Measurements from ENCODE around the gene EFCAB11. TPM values are rescaled to one million over a fixed set of nuclear protein-coding genes. Genes with fewer than 3 reads are reported as not detected.

EFCAB11 gene
- total and polyA plus RNA-seq, 2 of the 8 experiments (the other 6 are each of a cell fraction or from before 2014, with no cell fraction given) = 6.8 to 12.8 TPM

- Histone ChIP-seq H4K5ac (ENCODE audit: insufficient read length, low read depth, low read length) (no peak overlapping the region), H3K4me1 (replicated peaks in 1 of 4; ENCODE audit: control insufficient read depth in 3 of 4, insufficient read depth in 4 of 4, low read length in 3 of 4) (peaks cover 0 to 3% (median 0%) of the 10 kb centered on the region in 4 experiments; a peak in 1 of 7 replicates), H3K18ac (ENCODE audit: extremely low read depth, low read length) (no peak overlapping the region), H2BK120ac (replicated peaks; ENCODE audit: low read depth, low read length) (no peak overlapping the region), H3K27me3 (replicated peaks in 1 of 4; ENCODE audit: control insufficient read depth in 3 of 4, extremely low read depth in 1 of 4, insufficient read depth in 3 of 4, low read length in 3 of 4) (no peaks in the 10 kb centered on the region), H3K27ac (ENCODE audit: low read depth, low read length) (no peak overlapping the region), H3K23me2 (ENCODE audit: low read depth, low read length) (no peaks in the 10 kb centered on the region), H3K14ac (ENCODE audit: insufficient read length) (no peak overlapping the region), H2BK15ac (ENCODE audit: low read length) (no peak overlapping the region), H3K79me1 (ENCODE audit: low read depth, low read length) (no peaks in the 10 kb centered on the region), H3K9me3 (ENCODE audit: insufficient read depth in 2 of 2, low read depth in 1 of 2, low read length in 1 of 2) (peaks cover 3 to 10% of the 10 kb centered on the region in 2 experiments; a peak in 2 of 4 replicates), H3K36me3 (ENCODE audit: control insufficient read depth in 2 of 4, insufficient read depth in 4 of 4, low read length in 3 of 4) (no peaks in the 10 kb centered on the region), H4K8ac (ENCODE audit: extremely low read depth, insufficient read depth, low read length) (no peak overlapping the region), H3K23ac (ENCODE audit: insufficient read length) (no peak overlapping the region), H3K4me2 (ENCODE audit: insufficient read depth in 1 of 2, low read depth in 2 of 2, low read length in 2 of 2) (no peak overlapping the region), H2BK5ac (ENCODE audit: low read depth, low read length) (no peak overlapping the region), H2AFZ (ENCODE audit: low read length) (no peak overlapping the region), H2BK20ac (ENCODE audit: low read length) (no peak overlapping the region), H3K56ac (replicated peaks; ENCODE audit: insufficient read length, low read depth, low read length) (no peak overlapping the region), H3K9ac (replicated peaks in 1 of 4; ENCODE audit: extremely low read depth in 1 of 4, low read depth in 3 of 4, low read length in 3 of 4) (no peak overlapping the region), H4K20me1 (replicated peaks in 1 of 2; ENCODE audit: control insufficient read depth in 1 of 2, insufficient read depth in 2 of 2, low read length in 2 of 2) (no peaks in the 10 kb centered on the region), H2AK5ac (ENCODE audit: low read depth, low read length) (no peak overlapping the region), H3K79me2 (ENCODE audit: control insufficient read depth in 1 of 2, insufficient read depth in 2 of 2, low read length in 2 of 2) (no peaks in the 10 kb centered on the region), H4K91ac (replicated peaks; ENCODE audit: insufficient read length, low read length) (no peak overlapping the region), H2BK12ac (ENCODE audit: low read depth, low read length) (no peak overlapping the region), H3K4me3 (ENCODE audit: extremely low read depth in 1 of 4, insufficient read depth in 2 of 4, low read depth in 3 of 4, low read length in 4 of 4) (no peak overlapping the region), H3K4ac (replicated peaks; ENCODE audit: insufficient read length, low read depth, low read length) (no peak overlapping the region)
- TF ChIP-seq USF2 (IDR thresholded peaks at IDR 0.05; ENCODE audit: low read length) (no peak), ASH2L (IDR thresholded peaks at IDR 0.05; ENCODE audit: low read length) (no peak), TEAD4 (IDR thresholded peaks at IDR 0.05; ENCODE audit: low read depth, low read length) (no peak)
- FAIRE-seq = no peak
- POLR2A ChIA-PET (ENCODE audit: partially characterized antibody) = interaction anchor here (1.3 kb wide), 1 partner anchor 38 kb away, joined by 3 read pairs; no protein-coding TSS in a partner anchor
- 89% methylated on average over 4 of the region's 4 CpGs; no CpG with 5 or more reads in 1 of the 2 experiments for WGBS, 2 experiments (ENCODE audit: extremely low coverage in 1 of 2, insufficient coverage in 1 of 2, insufficient read length in 1 of 2, insufficient replicate concordance in 2 of 2, low coverage in 1 of 2, low lambda C conversion rate in 2 of 2, missing lambda C conversion rate in 1 of 2)
- CTCF ChIA-PET (ENCODE audit: partially characterized antibody) = no interaction called here
- no peak for DNase-seq (ENCODE audit: low read depth in 1 of 2, low spot score in 2 of 2)
Measured at GRCh38 chr14:89755816-89756215, 198.7 kb downstream of the EFCAB11 start.
